H9 (cell line): ENCODE measurements around the gene PGAM4. TPM values are rescaled to one million over a fixed set of nuclear protein-coding genes. Genes with fewer than 3 reads are reported as not detected.

ENCODE experiments used
- DNase-seq: peaks from one replicate; pipeline ENCODE4 v3.0.0-alpha.2; 2017
- H2AFZ ChIP-seq: one replicate; pipeline ENCODE4 v1.6.1; 2013; ENCODE audit warnings: mild to moderate bottlenecking, low read length, control low read depth, moderate library complexity
- H2AK5ac ChIP-seq: 2 replicates; pipeline ENCODE4 v1.6.1; 2013; ENCODE audit warnings: low read length, control low read depth, mixed read lengths; ENCODE audit not compliant: insufficient read length
- H2BK120ac ChIP-seq: one replicate; pipeline ENCODE4 v1.6.1; 2013; ENCODE audit warnings: low read depth, mild to moderate bottlenecking, low read length, control low read depth, inconsistent platforms; ENCODE audit not compliant: poor library complexity, severe bottlenecking
- H2BK12ac ChIP-seq: 2 replicates; pipeline ENCODE4 v1.6.1; 2013; ENCODE audit warnings: low read length, control low read depth, mixed read lengths, low read depth; ENCODE audit not compliant: insufficient read length
- H2BK15ac ChIP-seq: 2 replicates; pipeline ENCODE4 v1.6.1; 2013; ENCODE audit warnings: low read depth, low read length, control low read depth
- H2BK20ac ChIP-seq: one replicate; pipeline ENCODE4 v1.6.1; 2013; ENCODE audit warnings: low read depth, mild to moderate bottlenecking, low read length, control low read depth, inconsistent platforms; ENCODE audit not compliant: poor library complexity, severe bottlenecking
- H2BK5ac ChIP-seq: 2 replicates; pipeline ENCODE4 v1.6.1; 2013; ENCODE audit warnings: low read length, control low read depth, mixed read lengths; ENCODE audit not compliant: insufficient read length
- H3K14ac ChIP-seq: 2 replicates; pipeline ENCODE4 v1.6.1; 2013; ENCODE audit warnings: low read length, control low read depth; ENCODE audit not compliant: insufficient read depth
- H3K18ac ChIP-seq: 2 replicates; pipeline ENCODE4 v1.6.1; 2013; ENCODE audit warnings: low read depth, mild to moderate bottlenecking, mixed read lengths, low read length, control low read depth; ENCODE audit not compliant: insufficient read length
- H3K23ac ChIP-seq: 2 replicates; pipeline ENCODE4 v1.6.1; 2013; ENCODE audit warnings: low read length, control low read depth, mixed read lengths, low read depth; ENCODE audit not compliant: insufficient read length
- H3K23me2 ChIP-seq: 2 replicates; pipeline ENCODE4 v1.6.1; 2013; ENCODE audit warnings: low read depth, mild to moderate bottlenecking, mixed read lengths, low read length, control low read depth; ENCODE audit not compliant: insufficient read length, poor library complexity, severe bottlenecking
- H3K27ac ChIP-seq: 2 replicates; pipeline ENCODE4 v1.5.1; 2013; ENCODE audit warnings: low read length, control low read depth, mixed read lengths, low read depth; ENCODE audit not compliant: insufficient read length
- H3K27me3 ChIP-seq: 2 replicates; pipeline ENCODE4 v1.6.1; 2013; ENCODE audit warnings: low read length, control low read depth, inconsistent platforms; ENCODE audit not compliant: insufficient read depth
- H3K4ac ChIP-seq: 2 replicates; pipeline ENCODE4 v1.6.1; 2013; ENCODE audit warnings: low read depth, mild to moderate bottlenecking, control low read depth, inconsistent platforms, low read length, moderate library complexity
- H3K4me1 ChIP-seq: 2 replicates; pipeline ENCODE4 v1.6.1; 2013; ENCODE audit warnings: low read length, control low read depth, inconsistent platforms; ENCODE audit not compliant: insufficient read depth
- H3K4me2 ChIP-seq: 2 replicates; pipeline ENCODE4 v1.6.1; 2013; ENCODE audit warnings: low read length, control low read depth, mixed read lengths; ENCODE audit not compliant: insufficient read length, insufficient read depth
- H3K56ac ChIP-seq: 2 replicates; pipeline ENCODE4 v1.6.1; 2013; ENCODE audit warnings: low read depth, mild to moderate bottlenecking, mixed read lengths, low read length, control low read depth; ENCODE audit not compliant: insufficient read length
- H3K79me1 ChIP-seq: 2 replicates; pipeline ENCODE4 v1.6.1; 2013; ENCODE audit warnings: low read depth, mild to moderate bottlenecking, moderate library complexity, low read length, control low read depth, inconsistent platforms; ENCODE audit not compliant: insufficient read depth, poor library complexity, severe bottlenecking
- H3K79me2 ChIP-seq: 2 replicates; pipeline ENCODE4 v1.6.1; 2013; ENCODE audit warnings: low read length, control low read depth, inconsistent platforms; ENCODE audit not compliant: insufficient read depth
- H3K9ac ChIP-seq: 2 replicates; pipeline ENCODE4 v1.6.1; 2013; ENCODE audit warnings: low read length, control low read depth, mixed read lengths; ENCODE audit not compliant: insufficient read length; ENCODE audit errors: extremely low read depth
- H3K9me3 ChIP-seq: one replicate; pipeline ENCODE4 v1.6.1; 2013; ENCODE audit warnings: low read depth, low read length, inconsistent platforms; ENCODE audit not compliant: control insufficient read depth
- H3T11ph ChIP-seq: one replicate; pipeline ENCODE4 v1.6.1; 2013; ENCODE audit warnings: mild to moderate bottlenecking, low read length, control low read depth, inconsistent platforms
- H4K20me1 ChIP-seq: one replicate; pipeline ENCODE4 v1.6.1; 2013; ENCODE audit not compliant: control insufficient read depth, insufficient read length, insufficient read depth
- H4K5ac ChIP-seq: 2 replicates; pipeline ENCODE4 v1.6.1; 2013; ENCODE audit warnings: low read depth, mild to moderate bottlenecking, mixed read lengths, low read length, control low read depth; ENCODE audit not compliant: insufficient read length
- H4K8ac ChIP-seq: replicated peaks from 2 replicates; pipeline ENCODE4 v1.6.1; 2013; ENCODE audit warnings: low read length, control low read depth, mixed read lengths, low read depth; ENCODE audit not compliant: insufficient read length
- H4K91ac ChIP-seq: 2 replicates; pipeline ENCODE4 v1.6.1; 2013; ENCODE audit warnings: low read depth, mild to moderate bottlenecking, moderate library complexity, mixed read lengths, low read length, control low read depth; ENCODE audit not compliant: insufficient read length
- H3K27ac Mint-ChIP-seq, 3 experiments: 2 replicates in 2 of 3; 3 replicates in 1 of 3; pipeline ENCODE4 v1.8.0; 2020 to 2021; ENCODE audit warnings: mixed read lengths in 3 of 3, mild to moderate bottlenecking in 1 of 3, moderate library complexity in 1 of 3
- H3K27me3 Mint-ChIP-seq: 2 replicates; pipeline ENCODE4 v1.8.0; 2021; ENCODE audit warnings: low read depth, mild to moderate bottlenecking, moderate library complexity, mixed read lengths
- H3K36me3 Mint-ChIP-seq, 3 experiments: 2 replicates in 2 of 3; 3 replicates in 1 of 3; pipeline ENCODE4 v1.8.0; 2020 to 2021; ENCODE audit warnings: low read depth in 3 of 3, mixed read lengths in 3 of 3; ENCODE audit not compliant: insufficient read depth in 1 of 3
- H3K4me1 Mint-ChIP-seq, 2 experiments: 2 replicates each; pipeline ENCODE4 v1.8.0; 2020; ENCODE audit warnings: mixed read lengths in 2 of 2
- H3K4me3 Mint-ChIP-seq, 2 experiments: 2 replicates in 1 of 2; 3 replicates in 1 of 2; pipeline ENCODE4 v1.8.0; 2020 to 2021; ENCODE audit warnings: mild to moderate bottlenecking in 2 of 2, mixed read lengths in 2 of 2, moderate library complexity in 1 of 2
- H3K9me3 Mint-ChIP-seq, 2 experiments: 2 replicates in 1 of 2; 3 replicates in 1 of 2; pipeline ENCODE4 v1.8.0; 2020; ENCODE audit warnings: mild to moderate bottlenecking in 2 of 2, mixed read lengths in 2 of 2, moderate library complexity in 1 of 2
- WGBS: extraction: QIAGEN DNeasy Blood & Tissue Kit; methylation state at CpG from one replicate; pipeline ENCODE4 v1.1.7; 2013; ENCODE audit warnings: missing lambda C conversion rate, low lambda C conversion rate, mixed read lengths; ENCODE audit not compliant: insufficient read length; ENCODE audit errors: extremely low coverage; 5-methylcytosine and 5-hydroxymethylcytosine counted together
- total RNA-seq: library from RNA; stranded (reverse); gene quantifications from 2 replicates; pipeline ENCODE4 v1.2.1, GENCODE V29; 2021
- TF ChIP-seq, protein P1 (sequence below): fragments of 200-600 bp; sonication (generic); conservative IDR thresholded peaks from 3 replicates; pipeline ENCODE4 v1.8.0; 2021; ENCODE audit warnings: antibody characterized with exemption, mild to moderate bottlenecking

Gene PGAM4
- total RNA-seq, 1 experiment from 2014 or later, result 0.52 TPM

DNA sequence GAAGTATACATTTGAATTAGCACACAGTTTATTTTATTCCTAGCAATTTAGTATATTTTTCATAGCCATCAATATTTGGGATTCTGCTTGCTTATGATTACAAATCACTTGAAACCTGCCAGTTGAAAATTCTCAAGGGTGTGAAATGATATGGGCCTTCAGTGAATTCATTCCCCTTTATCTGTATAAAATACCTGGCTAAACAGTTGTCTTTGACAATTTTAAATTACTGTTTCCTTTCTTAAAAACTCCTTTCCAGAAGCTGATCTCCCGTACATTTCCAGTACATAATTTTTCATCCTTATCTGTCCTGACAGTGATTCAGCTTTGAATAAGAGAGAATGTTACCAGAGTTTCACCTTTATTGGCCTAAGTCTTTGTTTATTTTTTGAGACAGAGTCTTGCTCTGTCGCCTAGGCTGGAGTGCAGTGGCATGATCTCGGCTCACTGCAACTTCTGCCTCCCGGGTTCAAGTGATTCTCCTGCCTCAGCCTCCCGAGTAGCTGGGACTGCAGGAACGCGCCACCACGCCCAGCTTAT lies 45.0 kb downstream of the PGAM4 start:
- H3K27me3 ChIP-seq, result no peaks in the 10 kb centered on the region
- Mint-ChIP-seq H3K4me1 (no peaks in the 10 kb centered on the region), H3K27me3 (no peaks in the 10 kb centered on the region), H3K27ac (no peak overlapping the region), H3K4me3 (no peak overlapping the region), H3K36me3 (peaks cover 0 to 4% (median 3%) of the 10 kb centered on the region in 3 experiments; a peak in 2 of 7 replicates), H3K9me3 (peaks cover 47 to 48% of the 10 kb centered on the region in 2 experiments)
- no peak overlapping the region for H4K91ac ChIP-seq
- no peaks in the 10 kb centered on the region for H3K79me2 ChIP-seq
- no peaks in the 10 kb centered on the region for H3K79me1 ChIP-seq
- no peak overlapping the region for H2BK15ac ChIP-seq
- no peak overlapping the region for H3K14ac ChIP-seq
- DNase-seq, result no peak
- no peak overlapping the region for H2BK5ac ChIP-seq
- no peaks in the 10 kb centered on the region for H3K23me2 ChIP-seq
- no peaks in the 10 kb centered on the region for H4K20me1 ChIP-seq
- H3K4ac ChIP-seq, result no peak overlapping the region
- H3K9ac ChIP-seq, result no peak overlapping the region
- H2BK20ac ChIP-seq, result no peak overlapping the region
- no peak overlapping the region for H3K27ac ChIP-seq
- no peaks in the 10 kb centered on the region for H3K4me1 ChIP-seq
- TF ChIP-seq, protein P1, sequence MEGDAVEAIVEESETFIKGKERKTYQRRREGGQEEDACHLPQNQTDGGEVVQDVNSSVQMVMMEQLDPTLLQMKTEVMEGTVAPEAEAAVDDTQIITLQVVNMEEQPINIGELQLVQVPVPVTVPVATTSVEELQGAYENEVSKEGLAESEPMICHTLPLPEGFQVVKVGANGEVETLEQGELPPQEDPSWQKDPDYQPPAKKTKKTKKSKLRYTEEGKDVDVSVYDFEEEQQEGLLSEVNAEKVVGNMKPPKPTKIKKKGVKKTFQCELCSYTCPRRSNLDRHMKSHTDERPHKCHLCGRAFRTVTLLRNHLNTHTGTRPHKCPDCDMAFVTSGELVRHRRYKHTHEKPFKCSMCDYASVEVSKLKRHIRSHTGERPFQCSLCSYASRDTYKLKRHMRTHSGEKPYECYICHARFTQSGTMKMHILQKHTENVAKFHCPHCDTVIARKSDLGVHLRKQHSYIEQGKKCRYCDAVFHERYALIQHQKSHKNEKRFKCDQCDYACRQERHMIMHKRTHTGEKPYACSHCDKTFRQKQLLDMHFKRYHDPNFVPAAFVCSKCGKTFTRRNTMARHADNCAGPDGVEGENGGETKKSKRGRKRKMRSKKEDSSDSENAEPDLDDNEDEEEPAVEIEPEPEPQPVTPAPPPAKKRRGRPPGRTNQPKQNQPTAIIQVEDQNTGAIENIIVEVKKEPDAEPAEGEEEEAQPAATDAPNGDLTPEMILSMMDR, result no peak
- H3K23ac ChIP-seq, result no peak overlapping the region
- no CpG with 5 or more reads among the region's 8 CpGs for WGBS
- no peak overlapping the region for H3K56ac ChIP-seq
- H4K5ac ChIP-seq, result no peak overlapping the region
- no peak overlapping the region for H2BK12ac ChIP-seq
- H2AK5ac ChIP-seq, result no peak overlapping the region
- no peak overlapping the region for H3T11ph ChIP-seq
- H3K9me3 ChIP-seq, result peaks cover 15% of the 10 kb centered on the region
- no peak overlapping the region for H2AFZ ChIP-seq
- H4K8ac ChIP-seq, result no peak overlapping the region
- no peak overlapping the region for H3K4me2 ChIP-seq
- no peak overlapping the region for H2BK120ac ChIP-seq
- no peak overlapping the region for H3K18ac ChIP-seq
